SK-N-MC (cell line): Measurements from ENCODE around the gene PDE1C.

Experiments used
- DNase-seq: peaks from one replicate; pipeline ENCODE4 v3.0.0-alpha.2; 2011; ENCODE audit warnings: low read depth, low spot score
- H3K27ac ChIP-seq: fragments of 200-600 bp; sonication (generic); 2 replicates; pipeline ENCODE4 v1.5.1; 2016; ENCODE audit warnings: mixed run types
- H3K36me3 ChIP-seq: fragments of 200-600 bp; sonication (generic); 2 replicates; pipeline ENCODE4 v1.6.1; 2017; ENCODE audit warnings: antibody characterized with exemption, low read length, mixed read lengths; ENCODE audit not compliant: insufficient read depth
- H3K4me3 ChIP-seq: fragments of 200-600 bp; sonication (generic); 2 replicates; pipeline ENCODE4 v1.5.1; 2016
- H3K9ac ChIP-seq: fragments of 200-600 bp; sonication (generic); 2 replicates; pipeline ENCODE4 v1.8.0; 2017; ENCODE audit warnings: mixed run types, mixed read lengths; ENCODE audit not compliant: insufficient read length
- H3K9me3 ChIP-seq: fragments of 200-600 bp; sonication (generic); 2 replicates; pipeline ENCODE4 v1.6.1; 2017; ENCODE audit warnings: low read depth, mild to moderate bottlenecking, antibody characterized with exemption, low read length, moderate library complexity, mixed read lengths
- EZH2 ChIP-seq: fragments of 200-600 bp; sonication (generic); IDR thresholded peaks from one replicate; pipeline ENCODE4 v1.6.1; 2017; ENCODE audit warnings: antibody characterized with exemption
- FOXP2 ChIP-seq: optimal IDR thresholded peaks from 2 replicates; pipeline ENCODE3; 2011; ENCODE audit warnings: mild to moderate bottlenecking, moderate library complexity; ENCODE audit not compliant: insufficient read depth; ENCODE audit errors: extremely low read length, control extremely low read depth
- POLR2AphosphoS5 ChIP-seq: IDR thresholded peaks from 2 replicates; pipeline ENCODE4 v1.6.1; 2012; ENCODE audit warnings: mild to moderate bottlenecking, low read depth, low read length, borderline replicate concordance

The PDE1C gene

DNA sequence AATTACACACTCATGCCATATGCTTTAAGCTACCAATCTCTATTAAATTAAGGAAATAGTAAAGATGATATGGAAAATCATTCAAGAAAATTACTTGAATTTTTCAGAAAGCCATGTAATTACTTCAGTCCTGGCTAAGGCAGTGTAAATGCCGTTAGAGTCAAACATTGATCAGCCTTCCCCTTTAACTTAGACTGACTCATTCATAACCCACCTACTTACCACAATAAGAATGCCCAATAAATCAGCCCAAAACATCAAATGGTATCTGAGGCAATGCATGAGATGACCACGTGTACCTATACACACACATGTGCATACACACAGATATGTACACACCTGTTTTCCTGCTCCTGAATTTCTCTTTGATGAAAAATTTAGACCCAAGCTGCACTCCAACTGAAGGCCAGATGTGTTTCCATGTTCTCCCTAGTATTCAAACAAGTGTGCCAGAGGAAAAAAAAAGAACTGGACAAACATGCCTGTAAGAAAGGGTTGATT lies 30.2 kb upstream of the PDE1C start:
- no peaks in the 10 kb centered on the region for H3K9me3 ChIP-seq
- H3K27ac ChIP-seq = no peak overlapping the region
- H3K36me3 ChIP-seq = no peaks in the 10 kb centered on the region
- H3K4me3 ChIP-seq = no peak overlapping the region
- DNase-seq = no peak
- no peak overlapping the region for H3K9ac ChIP-seq
- TF ChIP-seq POLR2AphosphoS5 (no peak), EZH2 (no peak), FOXP2 (no peak)

DNA sequence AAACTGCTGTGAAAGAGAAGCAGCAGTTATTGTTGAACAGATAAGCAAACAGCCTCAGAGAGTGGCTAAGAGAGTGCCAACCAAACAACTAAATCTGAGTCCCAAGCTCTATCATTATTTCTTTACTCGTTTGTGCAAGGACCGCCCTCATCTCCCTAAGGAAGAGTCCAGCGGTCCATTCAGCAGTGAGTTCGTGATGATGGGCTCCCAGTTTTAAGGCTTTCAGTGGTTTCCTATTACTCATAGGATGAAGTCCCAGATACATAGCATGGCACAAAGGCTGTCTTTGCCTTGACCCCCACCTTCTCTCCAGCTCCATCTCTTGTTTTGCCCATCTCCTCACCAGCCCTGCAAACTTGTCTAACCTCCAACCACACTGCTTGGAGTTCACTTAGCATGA lies 24.3 kb upstream of the PDE1C start:
- no peak for TF ChIP-seq POLR2AphosphoS5
- TF ChIP-seq EZH2 = no peak
- no peak for TF ChIP-seq FOXP2
- H3K9me3 ChIP-seq = no peaks in the 10 kb centered on the region
- no peak overlapping the region for H3K9ac ChIP-seq
- no peaks in the 10 kb centered on the region for H3K36me3 ChIP-seq
- no peak for DNase-seq
- no peak overlapping the region for H3K27ac ChIP-seq
- H3K4me3 ChIP-seq = no peak overlapping the region

DNA sequence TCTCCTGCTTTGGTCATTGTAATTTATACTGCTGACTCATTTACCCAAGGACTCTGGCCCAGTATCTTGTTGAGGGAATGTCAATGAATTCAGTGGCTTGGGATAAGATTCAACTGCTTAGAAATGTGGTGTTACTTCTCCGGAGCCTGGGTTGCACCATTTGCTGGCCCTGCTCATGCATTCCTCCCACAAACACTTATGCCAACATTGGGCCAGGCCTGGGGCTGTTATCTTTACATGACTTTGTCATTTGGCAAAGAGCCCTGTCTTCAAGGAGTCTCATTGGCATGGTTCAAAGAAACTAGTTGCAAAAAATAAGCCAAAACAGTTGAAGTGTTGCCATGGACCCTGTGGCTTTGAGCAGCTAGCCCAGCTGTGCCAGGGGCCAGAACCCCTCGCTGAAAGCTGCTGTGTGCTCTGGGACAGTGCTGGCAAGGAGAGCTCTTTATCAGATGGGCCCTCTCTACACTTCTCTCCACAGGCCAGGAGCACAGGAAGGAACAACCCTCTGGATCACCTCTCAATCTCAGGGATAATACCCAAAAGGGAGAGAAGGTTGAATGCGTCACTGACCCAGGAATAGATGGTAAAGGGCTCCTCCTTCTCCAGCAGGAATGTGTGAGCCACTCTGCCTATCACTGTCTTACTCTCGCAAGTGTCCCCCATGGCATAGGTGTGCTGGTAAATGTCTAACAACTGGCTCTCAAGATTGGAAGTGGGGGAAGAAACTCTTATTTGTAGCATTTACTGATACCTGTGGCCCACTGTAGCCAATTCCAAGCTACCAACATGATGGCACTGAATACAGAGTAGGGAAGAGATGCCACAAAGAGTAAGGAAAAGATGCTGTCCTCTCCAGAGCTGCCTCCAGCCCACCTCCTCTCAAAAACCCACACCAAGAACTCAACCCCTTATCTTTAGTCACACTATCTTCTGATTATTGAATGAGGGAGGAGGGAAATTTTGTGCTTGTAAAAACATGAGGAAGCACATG lies 23.5 kb upstream of the PDE1C start:
- Histone ChIP-seq H3K36me3 (no peaks in the 10 kb centered on the region), H3K9me3 (no peaks in the 10 kb centered on the region), H3K4me3 (no peak overlapping the region), H3K9ac (no peak overlapping the region), H3K27ac (no peak overlapping the region)
- TF ChIP-seq EZH2 (no peak), FOXP2 (no peak), POLR2AphosphoS5 (no peak)
- DNase-seq = no peak

DNA sequence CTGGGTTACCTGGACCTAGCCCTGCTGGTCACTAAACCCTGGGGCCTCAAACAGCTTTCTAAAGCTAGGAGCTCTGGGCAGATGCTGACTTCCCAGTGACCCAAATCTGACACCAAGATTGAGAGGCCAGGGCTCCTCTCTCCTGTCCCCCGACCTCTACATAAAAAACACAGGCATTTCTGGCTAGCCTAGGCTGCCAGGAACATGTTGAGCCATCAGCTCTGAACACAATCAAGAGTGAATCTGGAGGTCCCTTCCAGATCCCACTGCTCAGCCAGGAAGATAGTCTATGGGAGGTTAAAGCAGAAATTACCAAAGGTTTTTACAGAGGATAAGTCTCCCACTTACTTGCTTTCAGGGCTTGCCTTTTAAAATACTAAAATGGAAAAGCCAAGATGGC lies 22.1 kb upstream of the PDE1C start:
- no peak overlapping the region for H3K9ac ChIP-seq
- no peak overlapping the region for H3K27ac ChIP-seq
- no peak overlapping the region for H3K4me3 ChIP-seq
- H3K9me3 ChIP-seq = no peaks in the 10 kb centered on the region
- DNase-seq = no peak
- no peaks in the 10 kb centered on the region for H3K36me3 ChIP-seq
- TF ChIP-seq FOXP2 (no peak), POLR2AphosphoS5 (no peak), EZH2 (no peak)

DNA sequence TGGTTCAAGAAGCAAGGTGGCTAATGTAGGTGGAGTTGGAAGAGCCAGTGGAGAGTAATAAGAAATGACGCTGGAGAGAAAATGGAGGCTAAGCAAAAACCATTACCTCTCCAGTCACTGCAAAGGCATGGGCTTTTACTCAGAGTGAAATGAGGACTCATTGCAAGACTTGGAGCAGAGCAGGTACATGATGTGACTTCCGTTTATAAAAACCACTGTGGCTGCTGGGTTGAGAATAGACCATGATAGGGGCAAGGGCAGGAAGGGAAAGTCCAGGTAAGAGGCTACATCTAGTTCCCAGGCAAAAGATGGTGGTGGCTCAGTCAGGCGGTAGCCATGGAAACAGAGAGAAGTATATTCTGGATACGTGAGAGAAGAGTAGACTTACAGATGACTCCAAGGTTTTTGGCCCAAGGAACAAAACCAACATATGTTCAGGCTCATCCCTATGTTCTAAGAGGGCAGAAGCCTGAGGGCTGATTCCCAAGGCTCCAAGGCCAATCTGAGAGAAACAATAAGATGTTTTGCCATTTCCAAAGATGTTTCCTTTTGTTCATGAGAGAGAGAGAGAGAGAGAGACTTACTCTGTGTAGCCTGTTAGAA lies 21.5 kb upstream of the PDE1C start:
- no peak overlapping the region for H3K4me3 ChIP-seq
- no peak for TF ChIP-seq FOXP2
- TF ChIP-seq POLR2AphosphoS5 = no peak
- no peak for TF ChIP-seq EZH2
- H3K9ac ChIP-seq = no peak overlapping the region
- DNase-seq = no peak
- H3K36me3 ChIP-seq = no peaks in the 10 kb centered on the region
- H3K27ac ChIP-seq = no peak overlapping the region
- H3K9me3 ChIP-seq = no peaks in the 10 kb centered on the region

DNA sequence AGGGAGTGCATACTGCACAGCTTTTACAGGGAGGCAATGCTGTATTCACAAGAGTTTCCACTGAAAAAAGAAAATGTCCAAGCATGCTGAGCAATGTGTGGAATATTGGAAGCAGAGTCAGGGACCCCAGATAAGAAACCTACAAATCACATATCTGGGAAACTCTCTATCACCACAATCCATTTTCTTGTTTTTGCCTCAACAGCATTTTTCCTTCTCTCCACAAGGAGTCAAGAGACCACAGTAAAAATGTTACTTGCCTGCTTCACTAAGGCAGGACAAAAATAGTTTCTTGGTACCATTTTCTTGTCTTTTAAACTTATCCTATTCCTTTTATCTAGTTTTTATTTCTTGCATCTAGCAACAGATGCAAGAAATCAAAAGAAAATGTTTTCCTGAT lies 19.5 kb upstream of the PDE1C start:
- Histone ChIP-seq H3K36me3 (no peaks in the 10 kb centered on the region), H3K4me3 (no peak overlapping the region), H3K9ac (no peak overlapping the region), H3K9me3 (no peaks in the 10 kb centered on the region), H3K27ac (no peak overlapping the region)
- TF ChIP-seq POLR2AphosphoS5 = no peak
- TF ChIP-seq EZH2 = no peak
- no peak for DNase-seq

DNA sequence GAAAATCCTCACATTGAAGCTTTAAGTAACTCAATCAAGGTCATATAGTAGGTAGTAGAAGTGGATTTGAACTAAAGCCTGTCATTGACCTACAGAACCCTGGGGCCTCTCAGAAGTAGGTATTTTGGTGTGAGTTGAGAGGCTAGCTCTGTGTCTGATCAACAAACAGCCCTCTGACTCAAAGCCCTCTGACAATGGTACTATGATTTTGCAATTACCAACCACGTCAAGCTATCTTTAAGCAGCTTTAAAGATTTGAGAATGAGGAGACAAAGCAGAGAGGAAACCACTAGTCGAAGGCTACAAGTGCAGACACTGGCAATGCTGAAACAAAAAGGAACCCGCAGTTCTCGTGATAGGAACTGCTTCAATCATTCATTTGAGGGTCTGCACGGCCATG lies 19.0 kb upstream of the PDE1C start:
- Histone ChIP-seq H3K4me3 (no peak overlapping the region), H3K36me3 (no peaks in the 10 kb centered on the region), H3K27ac (no peak overlapping the region), H3K9ac (no peak overlapping the region), H3K9me3 (no peaks in the 10 kb centered on the region)
- DNase-seq = no peak
- TF ChIP-seq FOXP2 = no peak

DNA sequence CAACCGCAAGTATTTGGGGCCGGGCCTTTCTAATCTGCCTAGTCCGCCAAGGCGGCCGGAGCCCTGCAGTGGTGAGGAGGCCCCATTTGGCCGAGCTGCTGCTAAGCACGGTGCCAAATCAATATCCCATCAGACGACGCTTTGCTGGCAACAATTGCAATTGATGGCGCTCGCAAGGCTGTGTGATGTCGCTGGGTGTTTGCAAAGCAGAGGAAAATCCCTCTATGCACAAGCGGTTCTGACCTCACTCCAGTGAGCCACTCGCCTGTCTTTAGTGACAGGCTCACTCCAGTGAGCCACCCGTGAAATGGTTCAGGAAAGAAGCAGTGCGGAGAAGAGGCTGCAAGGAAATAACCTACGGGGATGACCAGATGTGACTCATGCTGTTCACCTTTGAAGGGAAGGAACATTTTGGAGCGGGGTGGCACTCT lies 18.3 kb upstream of the PDE1C start:
- H3K9ac ChIP-seq = no peak overlapping the region
- no peak for DNase-seq
- H3K4me3 ChIP-seq = no peak overlapping the region
- H3K27ac ChIP-seq = no peak overlapping the region
- H3K36me3 ChIP-seq = no peaks in the 10 kb centered on the region
- no peaks in the 10 kb centered on the region for H3K9me3 ChIP-seq
- TF ChIP-seq FOXP2 (no peak), EZH2 (no peak), POLR2AphosphoS5 (no peak)

DNA sequence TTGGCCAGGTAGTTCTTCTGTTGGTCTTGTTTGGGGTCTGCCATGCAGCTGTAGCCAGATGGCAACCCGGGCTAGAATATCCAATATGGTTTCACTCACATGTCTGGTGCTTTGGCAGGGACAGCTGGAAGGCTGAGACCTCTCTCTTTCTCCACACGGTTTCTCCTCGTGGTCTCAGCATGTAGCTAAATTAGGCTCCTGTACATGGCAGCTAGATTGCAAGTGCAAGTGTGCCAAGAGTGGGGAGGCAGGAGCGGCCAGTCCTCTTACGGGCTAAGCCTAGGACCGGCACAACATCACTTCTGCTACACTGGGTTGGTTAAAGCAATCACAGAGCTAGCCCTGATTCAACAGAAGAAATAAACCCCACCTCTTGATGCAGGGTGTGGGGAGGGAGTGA lies 9.3 kb upstream of the PDE1C start:
- TF ChIP-seq EZH2 (no peak), FOXP2 (no peak), POLR2AphosphoS5 (no peak)

More for the DNA sequence above, 9.3 kb upstream of the PDE1C start:
- DNase-seq = no peak
- no peaks in the 10 kb centered on the region for H3K9me3 ChIP-seq
- H3K36me3 ChIP-seq = no peaks in the 10 kb centered on the region
- no peak overlapping the region for H3K4me3 ChIP-seq
- no peak overlapping the region for H3K9ac ChIP-seq
- H3K27ac ChIP-seq = no peak overlapping the region
